ENCODE measurements around the gene NCOA5. TPM values are rescaled to one million over a fixed set of nuclear protein-coding genes. Genes with fewer than 3 reads are reported as not detected.

The NCOA5 gene
- total and polyA plus RNA-seq, 2 experiments from 2014 or later: 8.4 to 22.8 TPM

GRCh38 chr20:46055269-46055668 is 34.5 kb downstream of the NCOA5 start:
- Mint-ChIP-seq H3K27me3 (ENCODE audit: insufficient read depth, low read depth, poor library complexity) (peaks cover 51% of the 10 kb centered on the region), H3K9me3 (no peaks in the 10 kb centered on the region), H3K36me3 (ENCODE audit: low read depth) (peaks cover 4% of the 10 kb centered on the region; the same call in 1 of the 3 replicates), H3K27ac (no peak overlapping the region), H3K4me1 (peaks cover 16% of the 10 kb centered on the region), H3K4me3 (no peak overlapping the region)
- Histone ChIP-seq H3K4me3 (no peak overlapping the region), H3K9me2 (ENCODE audit: insufficient read depth) (no peaks in the 10 kb centered on the region), H3F3A (replicated peaks; ENCODE audit: low read depth) (peaks cover 11% of the 10 kb centered on the region), H3K36me3 (ENCODE audit: insufficient read depth) (no peaks in the 10 kb centered on the region), H4K20me1 (replicated peaks; ENCODE audit: insufficient read depth) (peaks cover 12% of the 10 kb centered on the region), H3K4me2 (no peak overlapping the region), H3K27me3 (ENCODE audit: insufficient read depth) (peaks cover 65% of the 10 kb centered on the region), H2AFZ (no peak overlapping the region), H3K79me2 (replicated peaks; ENCODE audit: insufficient read depth) (no peaks in the 10 kb centered on the region), H3K27ac (ENCODE audit: low read depth) (no peak overlapping the region), H3K4me1 (ENCODE audit: insufficient read depth) (peaks cover 14% of the 10 kb centered on the region)
- TF ChIP-seq STAT1 (IDR thresholded peaks at IDR 0.05; ENCODE audit: unreplicated experiment): no peak
- TF ChIP-seq REST (IDR thresholded peaks at IDR 0.05; ENCODE audit: unreplicated experiment): no peak
- ATAC-seq: no peak
- no peak for DNase-seq (ENCODE audit: low spot score)

DNA sequence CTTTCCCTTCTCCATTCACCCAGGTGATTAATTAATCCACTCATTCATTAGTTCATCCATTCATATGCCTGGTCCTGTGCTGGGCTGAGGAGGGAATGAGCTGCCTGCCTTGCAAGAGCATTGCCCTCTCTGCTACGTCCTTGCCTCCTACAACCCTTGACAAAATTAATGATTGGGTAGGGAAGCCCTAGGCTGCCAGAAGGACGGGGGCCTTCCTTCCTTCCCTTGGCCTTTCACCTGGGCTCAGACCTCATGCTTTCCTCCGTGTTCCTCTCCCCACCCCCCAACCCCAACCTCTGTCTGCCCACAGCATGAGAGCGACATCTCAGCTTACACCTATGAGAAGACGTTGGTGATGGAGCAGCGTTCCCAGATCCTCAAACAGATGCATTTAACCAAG is 35.2 kb downstream of the NCOA5 start:
- peaks cover 5% of the 10 kb centered on the region for H4K20me1 ChIP-seq (replicated peaks; ENCODE audit: insufficient read depth)
- peaks cover 9% of the 10 kb centered on the region for H3K4me1 ChIP-seq (ENCODE audit: insufficient read depth)
- DNase-seq (ENCODE audit: low spot score) (no peak), ATAC-seq (no peak)
- Mint-ChIP-seq H3K27ac (no peak overlapping the region), H3K4me3 (no peak overlapping the region), H3K9me3 (no peaks in the 10 kb centered on the region), H3K4me1 (peaks cover 11% of the 10 kb centered on the region), H3K27me3 (ENCODE audit: insufficient read depth, low read depth, poor library complexity) (peaks cover 50% of the 10 kb centered on the region), H3K36me3 (ENCODE audit: low read depth) (no peaks in the 10 kb centered on the region)
- no peaks in the 10 kb centered on the region for H3K79me2 ChIP-seq (replicated peaks; ENCODE audit: insufficient read depth)
- H3K4me2 ChIP-seq: no peak overlapping the region
- H3K4me3 ChIP-seq: no peak overlapping the region
- peaks cover 58% of the 10 kb centered on the region for H3K27me3 ChIP-seq (ENCODE audit: insufficient read depth)
- H2AFZ ChIP-seq: no peak overlapping the region
- no peaks in the 10 kb centered on the region for H3K9me2 ChIP-seq (ENCODE audit: insufficient read depth)
- no peak for TF ChIP-seq REST (IDR thresholded peaks at IDR 0.05; ENCODE audit: unreplicated experiment)
- no peak for TF ChIP-seq EZH2 (IDR thresholded peaks at IDR 0.05; ENCODE audit: low read depth, unreplicated experiment)
- TF ChIP-seq ETS1 (IDR thresholded peaks at IDR 0.05): no peak
- TF ChIP-seq NANOG (IDR thresholded peaks at IDR 0.05; ENCODE audit: borderline replicate concordance): no peak
- TF ChIP-seq ZNF331 (CRISPR knock-in tag; IDR thresholded peaks at IDR 0.05; ENCODE audit: low read depth): no peak
- peaks cover 5% of the 10 kb centered on the region; the same call in 1 of the 2 replicates for H3F3A ChIP-seq (replicated peaks; ENCODE audit: low read depth)
- no peaks in the 10 kb centered on the region for H3K36me3 ChIP-seq (ENCODE audit: insufficient read depth)
- no peak overlapping the region for H3K27ac ChIP-seq (ENCODE audit: low read depth)
